CD4-positive, alpha-beta T cell treated with Interleukin-6 for 4 hours (primary cell): ENCODE results near the gene SHROOM3.

Experiments
- DNase-seq: peaks from one replicate; pipeline ENCODE4 v3.0.0-alpha.2; 2020; ENCODE audit warnings: mixed read lengths

Gene SHROOM3

GRCh38 chr4:76498550-76498949 is 63.5 kb downstream of the SHROOM3 start:
- DNase-seq, result no peak

- DNase-seq, result no peak
Measured at GRCh38 chr4:76499461-76499860, 64.4 kb downstream of the SHROOM3 start.

- DNase-seq, result no peak
Measured at GRCh38 chr4:76502886-76503285, 67.9 kb downstream of the SHROOM3 start.

- no peak for DNase-seq
Measured at GRCh38 chr4:76504613-76505465, 69.8 kb downstream of the SHROOM3 start.

- DNase-seq, result no peak
Measured at GRCh38 chr4:76511947-76512346, 76.9 kb downstream of the SHROOM3 start.

- no peak for DNase-seq
Measured at GRCh38 chr4:76513482-76513881, 78.5 kb downstream of the SHROOM3 start.

GRCh38 chr4:76514087-76514486 is 79.1 kb downstream of the SHROOM3 start:
- DNase-seq, result no peak

- DNase-seq, result no peak
Measured at GRCh38 chr4:76515975-76516843, 81.2 kb downstream of the SHROOM3 start.

- no peak for DNase-seq
Measured at GRCh38 chr4:76518241-76518640, 83.2 kb downstream of the SHROOM3 start.

GRCh38 chr4:76523593-76523992 is 88.6 kb downstream of the SHROOM3 start:
- DNase-seq, result no peak

- no peak for DNase-seq
Measured at GRCh38 chr4:76525751-76526150, 90.7 kb downstream of the SHROOM3 start.

GRCh38 chr4:76526585-76526990 is 91.6 kb downstream of the SHROOM3 start:
- DNase-seq, result no peak

GRCh38 chr4:76527666-76528065 is 92.6 kb downstream of the SHROOM3 start:
- DNase-seq, result no peak

- DNase-seq, result no peak
Measured at GRCh38 chr4:76531597-76531996, 96.6 kb downstream of the SHROOM3 start.

GRCh38 chr4:76532805-76533204 is 97.8 kb downstream of the SHROOM3 start:
- DNase-seq, result no peak

GRCh38 chr4:76533314-76533713 is 98.3 kb downstream of the SHROOM3 start:
- no peak for DNase-seq

GRCh38 chr4:76535603-76536372 is 100.8 kb downstream of the SHROOM3 start:
- no peak for DNase-seq

GRCh38 chr4:76536373-76536689 is 101.3 kb downstream of the SHROOM3 start:
- no peak for DNase-seq

- no peak for DNase-seq
Measured at GRCh38 chr4:76538296-76538695, 103.3 kb downstream of the SHROOM3 start.

- DNase-seq, result no peak
Measured at GRCh38 chr4:76539979-76540378, 105.0 kb downstream of the SHROOM3 start.

- DNase-seq, result no peak
Measured at GRCh38 chr4:76540486-76540885, 105.5 kb downstream of the SHROOM3 start.

GRCh38 chr4:76543378-76543777 is 108.3 kb downstream of the SHROOM3 start:
- no peak for DNase-seq

- DNase-seq, result no peak
Measured at GRCh38 chr4:76544725-76545124, 109.7 kb downstream of the SHROOM3 start.
